ENCODE results near the gene FGF23. TPM values are rescaled to one million over a fixed set of nuclear protein-coding genes. Genes with fewer than 3 reads are reported as not detected.
A peak's percentile ranks its signal among the peaks of the same experiment; 100 is the strongest.

FGF23 gene
- total and polyA plus RNA-seq, 2 donors (not counting 1 experiment from before 2014, with no cell fraction given) = not detected

- peak overlapping the region; percentile 75 for H3K4me2 ChIP-seq (replicated peaks; ENCODE audit: low read depth, low read length, poor library complexity, severe bottlenecking)
- intact Hi-C loops (cut with micrococcal nuclease) = loop anchor here (1.0 to 5.0 kb wide), 4 partner anchors 48 to 1428 kb away; partner anchors contain the start of genes CRACR2A and TULP3
- H3K27me3 Mint-ChIP-seq = no peaks in the 10 kb centered on the region
- WGBS (ENCODE audit: insufficient coverage) = 1% methylated on average over 13 of the region's 13 CpGs
- H3K9ac ChIP-seq (ENCODE audit: low read length) = peak overlapping the region; percentile 98
- peak overlapping the region; percentile 90 to 91 for H3K27ac ChIP-seq (ENCODE audit: low read length in 2 of 2)
- no peaks in the 10 kb centered on the region for H3K27me3 ChIP-seq (replicated peaks in 1 of 4; ENCODE audit: control extremely low read depth in 1 of 4, control insufficient read depth in 3 of 4, insufficient read depth in 4 of 4, low read length in 3 of 4)
- H4K20me1 ChIP-seq (ENCODE audit: control insufficient read depth, insufficient read depth, low read length, poor library complexity, severe bottlenecking) = no peaks in the 10 kb centered on the region
- peak; percentile 42 for ATAC-seq (ENCODE audit: low read depth)
- H3K36me3 ChIP-seq (replicated peaks in 1 of 2; ENCODE audit: control extremely low read depth in 1 of 2, control insufficient read depth in 1 of 2, extremely low read depth in 1 of 2, insufficient read depth in 2 of 2, low read length in 1 of 2) = no peaks in the 10 kb centered on the region
- H2AFZ ChIP-seq (ENCODE audit: insufficient read depth, low read depth, low read length, poor library complexity, severe bottlenecking) = peak overlapping the region; percentile 82
- ChIA-PET POLR2A (interaction anchor here (0.7 kb wide), 1 partner anchor 48 kb away, joined by 4 read pairs; no protein-coding TSS in a partner anchor), CTCF (no interaction called here)
- H3K9me3 Mint-ChIP-seq (ENCODE audit: insufficient read depth) = no peaks in the 10 kb centered on the region
- peak overlapping the region; percentile 69 to 90 (median 74) for H3K4me3 ChIP-seq (ENCODE audit: control extremely low read depth in 1 of 5, extremely low read depth in 1 of 5, insufficient read depth in 1 of 5, low read depth in 2 of 5, low read length in 4 of 5)
- no peaks in the 10 kb centered on the region for H3K9me3 ChIP-seq (ENCODE audit: control extremely low read depth in 1 of 3, control insufficient read depth in 2 of 3, insufficient read depth in 1 of 3, low read length in 2 of 3)
- DNase-seq = no peak
- peak overlapping the region; percentile 88 for H3K27ac Mint-ChIP-seq
- peaks cover 26 to 30% of the 10 kb centered on the region in 2 donors for H3K4me1 ChIP-seq (ENCODE audit: control insufficient read depth in 2 of 2, insufficient read depth in 2 of 2, low read length in 2 of 2)
- peak overlapping the region; percentile 94 for H3K4me3 Mint-ChIP-seq
- TF ChIP-seq CTCF (IDR thresholded peaks at IDR 0.05) = no peak
- peaks cover 36% of the 10 kb centered on the region for H3K79me2 ChIP-seq (ENCODE audit: control insufficient read depth, insufficient read depth, low read length)
- peaks cover 30% of the 10 kb centered on the region for H3K4me1 Mint-ChIP-seq
Observed at GRCh38 chr12:4320497-4320852, 59.0 kb downstream of the FGF23 start.

Other genes with a start within 250 kb of the FGF23 start
- 20.6 and 23.0 TPM in 2 replicates for gene CCND2, start 106.0 kb downstream of the FGF23 start, total RNA-seq
- gene CCND2, start 106.0 kb downstream of the FGF23 start, polyA plus RNA-seq = 9.2 and 20.7 TPM in 2 replicates
- gene TIGAR, start 58.5 kb downstream of the FGF23 start, total RNA-seq = 6.6 and 14.2 TPM in 2 replicates
- gene TIGAR, start 58.5 kb downstream of the FGF23 start, polyA plus RNA-seq = 2.3 and 3.5 TPM in 2 replicates
- gene FGF6, start 66.1 kb upstream of the FGF23 start, total RNA-seq = not detected in 2 replicates
- gene FGF6, start 66.1 kb upstream of the FGF23 start, polyA plus RNA-seq = not detected in 2 replicates
- 3.4 and 4.6 TPM in 2 replicates for gene RAD51AP1, start 159.2 kb upstream of the FGF23 start, total RNA-seq
- 3.5 and 4.5 TPM in 2 replicates for gene RAD51AP1, start 159.2 kb upstream of the FGF23 start, polyA plus RNA-seq
- 34.4 and 41.3 TPM in 2 replicates for gene DYRK4, start 182.5 kb upstream of the FGF23 start, total RNA-seq
- gene DYRK4, start 182.5 kb upstream of the FGF23 start, polyA plus RNA-seq = 63.3 and 69.4 TPM in 2 replicates

Measured in B cell (primary cell).